ENCODE measurements around the gene INPPL1. TPM values are rescaled to one million over a fixed set of nuclear protein-coding genes. Genes with fewer than 3 reads are reported as not detected.

INPPL1 gene
- total RNA-seq, 3 donors from 2014 or later = 122 to 205 (median 151) TPM

DNA sequence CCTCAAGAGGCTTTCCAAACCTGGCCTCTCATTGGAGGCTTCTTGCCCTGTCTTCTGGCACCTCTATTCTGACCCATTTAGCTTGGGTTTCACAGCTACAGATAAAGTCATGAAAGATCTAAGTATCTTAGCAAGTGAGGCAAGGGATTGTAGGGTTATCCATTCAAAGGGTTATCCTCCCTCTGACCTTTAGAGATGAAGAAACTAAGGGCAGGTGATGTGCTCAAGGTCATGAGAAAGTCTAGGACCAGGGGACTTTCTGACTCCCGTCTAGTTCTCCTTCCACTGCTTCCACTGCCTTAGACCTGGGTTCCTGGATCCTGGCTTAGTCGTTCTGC lies 12.2 kb downstream of the INPPL1 start:
- H3K36me3 ChIP-seq (ENCODE audit: low read depth) = no peaks in the 10 kb centered on the region
- TF ChIP-seq, protein P1, sequence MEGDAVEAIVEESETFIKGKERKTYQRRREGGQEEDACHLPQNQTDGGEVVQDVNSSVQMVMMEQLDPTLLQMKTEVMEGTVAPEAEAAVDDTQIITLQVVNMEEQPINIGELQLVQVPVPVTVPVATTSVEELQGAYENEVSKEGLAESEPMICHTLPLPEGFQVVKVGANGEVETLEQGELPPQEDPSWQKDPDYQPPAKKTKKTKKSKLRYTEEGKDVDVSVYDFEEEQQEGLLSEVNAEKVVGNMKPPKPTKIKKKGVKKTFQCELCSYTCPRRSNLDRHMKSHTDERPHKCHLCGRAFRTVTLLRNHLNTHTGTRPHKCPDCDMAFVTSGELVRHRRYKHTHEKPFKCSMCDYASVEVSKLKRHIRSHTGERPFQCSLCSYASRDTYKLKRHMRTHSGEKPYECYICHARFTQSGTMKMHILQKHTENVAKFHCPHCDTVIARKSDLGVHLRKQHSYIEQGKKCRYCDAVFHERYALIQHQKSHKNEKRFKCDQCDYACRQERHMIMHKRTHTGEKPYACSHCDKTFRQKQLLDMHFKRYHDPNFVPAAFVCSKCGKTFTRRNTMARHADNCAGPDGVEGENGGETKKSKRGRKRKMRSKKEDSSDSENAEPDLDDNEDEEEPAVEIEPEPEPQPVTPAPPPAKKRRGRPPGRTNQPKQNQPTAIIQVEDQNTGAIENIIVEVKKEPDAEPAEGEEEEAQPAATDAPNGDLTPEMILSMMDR (IDR thresholded peaks at IDR 0.05) = no peak
- H3K9me3 ChIP-seq = no peaks in the 10 kb centered on the region
- no peak for ATAC-seq
- DNase-seq = no peak
- H3K4me1 ChIP-seq (ENCODE audit: low read depth) = peaks cover 37% of the 10 kb centered on the region
- intact Hi-C loops (cut with DNase I, micrococcal nuclease) = no loop called here
- no peak overlapping the region for H3K4me3 ChIP-seq

DNA sequence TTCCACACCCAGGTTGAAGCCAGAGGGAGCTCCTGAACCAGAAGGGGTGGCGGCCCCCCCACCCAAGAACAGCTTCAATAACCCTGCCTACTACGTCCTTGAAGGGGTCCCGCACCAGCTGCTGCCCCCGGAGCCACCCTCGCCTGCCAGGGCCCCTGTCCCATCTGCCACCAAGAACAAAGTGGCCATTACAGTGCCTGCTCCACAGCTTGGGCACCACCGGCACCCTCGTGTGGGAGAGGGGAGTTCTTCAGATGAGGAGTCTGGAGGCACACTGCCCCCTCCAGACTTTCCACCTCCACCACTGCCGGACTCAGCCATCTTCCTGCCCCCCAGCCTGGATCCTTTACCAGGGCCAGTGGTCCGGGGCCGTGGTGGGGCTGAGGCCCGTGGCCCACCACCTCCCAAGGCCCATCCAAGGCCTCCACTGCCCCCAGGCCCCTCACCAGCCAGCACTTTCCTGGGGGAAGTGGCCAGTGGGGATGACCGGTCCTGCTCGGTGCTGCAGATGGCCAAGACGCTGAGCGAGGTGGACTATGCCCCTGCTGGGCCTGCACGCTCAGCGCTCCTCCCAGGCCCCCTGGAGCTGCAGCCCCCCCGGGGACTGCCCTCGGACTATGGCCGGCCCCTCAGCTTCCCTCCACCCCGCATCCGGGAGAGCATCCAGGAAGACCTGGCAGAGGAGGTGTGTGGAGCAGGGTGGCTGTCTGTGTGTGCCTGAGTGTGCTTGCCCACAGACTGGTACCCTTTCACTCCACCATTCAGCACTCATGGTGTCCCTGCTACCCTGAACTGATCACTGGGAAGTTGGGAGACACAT lies 12.8 kb downstream of the INPPL1 start:
- TF ChIP-seq, protein P1 (IDR thresholded peaks at IDR 0.05) = no peak
- ATAC-seq (no peak), DNase-seq (no peak)
- Histone ChIP-seq H3K36me3 (ENCODE audit: low read depth) (no peaks in the 10 kb centered on the region), H3K4me3 (no peak overlapping the region), H3K9me3 (no peaks in the 10 kb centered on the region), H3K4me1 (ENCODE audit: low read depth) (peaks cover 37% of the 10 kb centered on the region)
- intact Hi-C loops (cut with DNase I, micrococcal nuclease) = no loop called here

DNA sequence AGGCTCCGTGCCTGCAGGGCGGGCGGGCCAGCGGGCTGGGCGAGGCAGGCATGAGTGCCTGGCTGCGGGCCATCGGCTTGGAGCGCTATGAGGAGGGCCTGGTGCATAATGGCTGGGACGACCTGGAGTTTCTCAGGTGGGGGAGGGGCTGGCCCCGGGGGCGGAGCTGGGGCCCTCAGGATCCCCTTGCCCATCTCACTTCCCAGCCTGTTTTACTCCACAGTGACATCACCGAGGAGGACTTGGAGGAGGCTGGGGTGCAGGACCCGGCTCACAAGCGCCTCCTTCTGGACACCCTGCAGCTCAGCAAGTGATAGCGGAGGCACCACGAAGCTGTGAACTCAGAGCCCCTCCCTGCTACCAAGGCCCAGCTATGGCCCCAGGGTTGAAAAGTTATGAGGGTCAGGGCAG lies 13.5 kb downstream of the INPPL1 start:
- ATAC-seq = peak; percentile 80
- Histone ChIP-seq H3K36me3 (ENCODE audit: low read depth) (no peaks in the 10 kb centered on the region), H3K4me3 (no peak overlapping the region), H3K4me1 (ENCODE audit: low read depth) (peaks cover 37% of the 10 kb centered on the region), H3K9me3 (no peaks in the 10 kb centered on the region)
- DNase-seq = peak; percentile 54 to 73 (median 73)
- TF ChIP-seq, protein P1 (IDR thresholded peaks at IDR 0.05) = peak; percentile 71
- intact Hi-C loops (cut with DNase I, micrococcal nuclease) = no loop called here

DNA sequence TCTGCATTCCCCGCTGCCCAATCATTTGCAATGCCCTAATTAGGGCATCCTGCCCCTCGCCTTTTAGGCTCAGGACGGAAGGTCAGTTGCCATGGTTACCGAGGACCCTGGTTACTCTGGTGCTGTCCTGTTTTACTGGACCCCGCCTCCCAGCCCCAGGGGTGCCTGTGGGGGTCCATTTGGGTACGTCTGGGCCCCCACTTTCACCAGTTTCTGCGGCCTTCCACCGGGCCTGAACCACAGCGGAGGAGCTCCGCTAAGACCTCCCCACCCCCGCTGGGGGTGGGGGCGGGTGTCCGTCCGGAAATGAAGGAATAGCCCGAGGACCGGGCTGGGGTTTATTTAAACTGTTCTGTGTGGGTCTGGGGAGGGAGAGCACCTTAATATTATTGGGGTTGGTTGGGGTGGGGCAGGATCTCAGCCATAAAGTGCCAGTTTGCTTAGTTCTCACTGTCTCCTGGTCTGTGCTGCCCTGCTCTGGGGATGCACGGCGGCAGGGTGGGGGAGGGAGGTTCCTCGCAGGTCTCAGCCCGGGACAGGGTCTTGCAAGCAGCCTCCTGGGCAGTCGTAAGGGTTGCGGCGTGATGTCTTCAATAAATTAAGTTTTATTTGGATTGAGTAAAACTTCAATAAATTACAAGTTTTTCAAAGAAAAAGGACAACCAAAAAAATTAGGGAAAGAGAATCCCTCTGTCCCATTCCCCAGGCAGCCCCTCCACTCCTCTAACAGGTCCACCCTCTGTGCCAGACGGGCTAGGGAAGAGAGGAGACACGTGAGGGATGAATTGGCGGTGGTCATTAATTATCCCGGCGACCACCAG lies 14.1 kb downstream of the INPPL1 start:
- Histone ChIP-seq H3K4me3 (no peak overlapping the region), H3K4me1 (ENCODE audit: low read depth) (peaks cover 37% of the 10 kb centered on the region)

DNA sequence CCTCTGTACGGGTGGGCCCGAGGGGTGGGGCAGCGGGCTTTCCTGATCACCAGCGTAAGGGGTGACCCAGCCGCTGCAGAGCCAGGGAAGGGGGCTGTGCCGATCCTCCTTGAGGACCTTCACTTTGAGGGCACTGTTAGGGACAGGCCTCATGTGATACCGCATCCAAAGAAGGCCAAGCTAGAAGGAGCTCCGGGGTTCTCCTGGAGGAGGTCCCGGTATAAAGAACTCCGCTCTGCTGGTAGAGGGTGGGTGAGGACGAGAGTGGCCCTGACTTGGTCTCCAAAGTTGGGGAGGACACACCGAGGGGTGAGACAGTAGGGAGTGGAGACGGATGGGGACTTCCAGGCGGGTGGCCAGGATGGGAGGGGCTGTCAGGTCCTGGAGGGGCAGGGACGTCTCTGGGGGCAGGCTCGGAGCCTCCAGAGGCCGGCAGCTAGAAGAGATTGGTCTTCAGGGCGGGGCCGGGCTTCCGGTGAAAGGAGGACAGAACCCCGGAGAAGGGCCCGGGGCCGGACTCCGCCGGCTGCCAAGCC lies 14.8 kb downstream of the INPPL1 start:
- H3K4me1 ChIP-seq (ENCODE audit: low read depth) = peaks cover 37% of the 10 kb centered on the region
- TF ChIP-seq, protein P1 (IDR thresholded peaks at IDR 0.05) = no peak
- no peaks in the 10 kb centered on the region for H3K36me3 ChIP-seq (ENCODE audit: low read depth)
- no peak overlapping the region for H3K4me3 ChIP-seq
- intact Hi-C loops (cut with DNase I, micrococcal nuclease) = no loop called here
- ATAC-seq (peak; percentile 2), DNase-seq (peak; percentile 55 to 76 (median 70))
- H3K9me3 ChIP-seq = no peaks in the 10 kb centered on the region

More for the DNA sequence above, 14.1 kb downstream of the INPPL1 start:
- no peaks in the 10 kb centered on the region for H3K9me3 ChIP-seq
- intact Hi-C loops (cut with DNase I, micrococcal nuclease) = no loop called here
- no peaks in the 10 kb centered on the region for H3K36me3 ChIP-seq (ENCODE audit: low read depth)
- no peak for DNase-seq
- ATAC-seq = no peak
- TF ChIP-seq, protein P1 (IDR thresholded peaks at IDR 0.05) = no peak

All from mucosa of descending colon (tissue), 3 donors.